CD14-positive monocyte (primary cell): ENCODE results near the gene ODAD2. TPM values are rescaled to one million over a fixed set of nuclear protein-coding genes. Genes with fewer than 3 reads are reported as not detected.
A peak's percentile ranks its signal among the peaks of the same experiment; 100 is the strongest.

Source experiments
- DNase-seq, 3 donors: peaks; one replicate each; pipeline ENCODE4 v3.0.0-alpha.2; 2011 to 2022
- H2AFZ ChIP-seq: 2 replicates; pipeline ENCODE4 v1.6.0; 2012; ENCODE audit warnings: mild to moderate bottlenecking, low read depth, low read length, inconsistent platforms; ENCODE audit not compliant: insufficient read depth, poor library complexity, severe bottlenecking
- H3K27ac ChIP-seq, 2 donors: 1 replicate in 1 of 2; 2 replicates in 1 of 2; pipeline ENCODE4 v1.5.1; 2012 to 2013; ENCODE audit warnings: low read length in 2 of 2, control low read depth in 1 of 2, inconsistent platforms in 1 of 2, low read depth in 1 of 2, mild to moderate bottlenecking in 1 of 2
- H3K27me3 ChIP-seq, 2 donors: one replicate each; pipeline versions ENCODE4 v1.6.0 to v1.6.1; 2011 to 2013; ENCODE audit warnings: low read length in 2 of 2; ENCODE audit not compliant: control insufficient read depth in 2 of 2, insufficient read depth in 2 of 2
- H3K36me3 ChIP-seq, 2 donors: replicated peaks in 1 of 2; 1 replicate in 1 of 2; 2 replicates in 1 of 2; pipeline versions ENCODE4 v1.5.1 to v1.6.1; 2012 to 2013; ENCODE audit warnings: low read length in 2 of 2, control low read depth in 1 of 2, inconsistent platforms in 1 of 2, mild to moderate bottlenecking in 1 of 2; ENCODE audit not compliant: insufficient read depth in 2 of 2, control insufficient read depth in 1 of 2
- H3K4me1 ChIP-seq, 2 donors: 1 replicate in 1 of 2; 2 replicates in 1 of 2; pipeline versions ENCODE4 v1.5.1 to v1.6.1; 2012 to 2013; ENCODE audit warnings: low read length in 2 of 2, control low read depth in 1 of 2, inconsistent platforms in 1 of 2, mild to moderate bottlenecking in 1 of 2, moderate library complexity in 1 of 2; ENCODE audit not compliant: insufficient read depth in 2 of 2, control insufficient read depth in 1 of 2
- H3K4me2 ChIP-seq: replicated peaks from 2 replicates; pipeline ENCODE3; 2012; ENCODE audit warnings: low read length, moderate library complexity, mild to moderate bottlenecking; ENCODE audit not compliant: poor library complexity, severe bottlenecking; ENCODE audit errors: extremely low read depth
- H3K4me3 ChIP-seq, 3 experiments: fragments of 200-600 bp in 1 of 3; sonication (generic) in 1 of 3; replicated peaks in 1 of 3; 1 replicate in 2 of 3; 2 replicates in 1 of 3; pipeline ENCODE4 v1.5.1; 2011 to 2013; ENCODE audit warnings: low read length in 3 of 3, mild to moderate bottlenecking in 3 of 3, control low read depth in 2 of 3, low read depth in 2 of 3, inconsistent platforms in 1 of 3, moderate library complexity in 1 of 3
- H3K79me2 ChIP-seq: 2 replicates; pipeline ENCODE4 v1.6.0; 2012; ENCODE audit warnings: mild to moderate bottlenecking, control low read depth, inconsistent platforms, low read length, moderate library complexity; ENCODE audit not compliant: insufficient read depth
- H3K9ac ChIP-seq: 2 replicates; pipeline ENCODE4 v1.6.0; 2017; ENCODE audit warnings: low read length, mild to moderate bottlenecking; ENCODE audit not compliant: insufficient read depth, poor library complexity, severe bottlenecking
- H3K9me3 ChIP-seq, 2 donors: replicated peaks in 1 of 2; 1 replicate in 1 of 2; 2 replicates in 1 of 2; pipeline versions ENCODE4 v1.5.1 to v1.6.1; 2012 to 2013; ENCODE audit warnings: low read length in 2 of 2, control low read depth in 1 of 2; ENCODE audit not compliant: control insufficient read depth in 1 of 2, insufficient read depth in 1 of 2
- H4K20me1 ChIP-seq: 2 replicates; pipeline ENCODE4 v1.6.0; 2012; ENCODE audit warnings: mild to moderate bottlenecking, low read length, control low read depth, moderate library complexity; ENCODE audit not compliant: insufficient read depth
- H3K27ac Mint-ChIP-seq, 7 donors: one replicate each; pipeline ENCODE4 v1.8.0; 2020; ENCODE audit warnings: mild to moderate bottlenecking in 7 of 7, mixed read lengths in 7 of 7, moderate library complexity in 6 of 7, inconsistent platforms in 2 of 7
- H3K27me3 Mint-ChIP-seq, 3 donors: one replicate each; pipeline ENCODE4 v1.8.0; 2021 to 2022; ENCODE audit warnings: low read depth in 3 of 3, mild to moderate bottlenecking in 3 of 3, mixed read lengths in 3 of 3, moderate library complexity in 3 of 3, inconsistent platforms in 1 of 3
- H3K36me3 Mint-ChIP-seq, 2 donors: one replicate each; pipeline ENCODE4 v1.8.0; 2020; ENCODE audit warnings: mixed read lengths in 2 of 2, inconsistent platforms in 1 of 2, mild to moderate bottlenecking in 1 of 2
- H3K4me1 Mint-ChIP-seq: one replicate; pipeline ENCODE4 v1.8.0; 2020; ENCODE audit warnings: mild to moderate bottlenecking, mixed read lengths
- H3K4me3 Mint-ChIP-seq, 2 donors: one replicate each; pipeline ENCODE4 v1.8.0; 2020; ENCODE audit warnings: mild to moderate bottlenecking in 2 of 2, mixed read lengths in 2 of 2, moderate library complexity in 1 of 2
- H3K9me3 Mint-ChIP-seq, 7 donors: one replicate each; pipeline ENCODE4 v1.8.0; 2020 to 2022; ENCODE audit warnings: mixed read lengths in 7 of 7, mild to moderate bottlenecking in 6 of 7, moderate library complexity in 6 of 7, inconsistent platforms in 2 of 7
- CTCF ChIP-seq: fragments of 200-600 bp; IDR thresholded peaks from one replicate; pipeline ENCODE4 v1.8.0; 2022; ENCODE audit warnings: antibody characterized with exemption, mild to moderate bottlenecking
- WGBS: methylation state at CpG from one replicate; pipeline ENCODE4 v1.1.5; 2013; ENCODE audit warnings: missing lambda C conversion rate; ENCODE audit not compliant: insufficient coverage; 5-methylcytosine and 5-hydroxymethylcytosine counted together
- intact Hi-C, 2 donors: fragments of 100-400 bp; cut with micrococcal nuclease; formaldehyde crosslinking; loops; one replicate each; pipeline versions ENCODE4 v1.15.0 to v1.15.1; 2023
- polyA plus RNA-seq, 3 donors: library from polyadenylated mRNA; depleted of rRNA in 1 of 3; unstranded in 2 of 3; stranded (reverse) in 1 of 3; fragments of 300-500 nt in 2 of 3; fragments of >200 nt in 1 of 3; fragmentation: Illumina TruSeq in 2 of 3; gene quantifications; 1 replicate in 2 of 3; 2 replicates in 1 of 3; pipeline ENCODE4 v1.2.3, GENCODE V29; 2012 to 2021

ODAD2 gene
- polyA plus RNA-seq, 3 donors, result not detected

- H3K27me3 Mint-ChIP-seq, result peaks cover 5 to 11% (median 5%) of the 10 kb centered on the region in 3 donors
- no peaks in the 10 kb centered on the region for H3K36me3 Mint-ChIP-seq
- intact Hi-C loops, result no loop called here
Observed at GRCh38 chr10:27784272-27784671, 214.6 kb downstream of the ODAD2 start.

DNA sequence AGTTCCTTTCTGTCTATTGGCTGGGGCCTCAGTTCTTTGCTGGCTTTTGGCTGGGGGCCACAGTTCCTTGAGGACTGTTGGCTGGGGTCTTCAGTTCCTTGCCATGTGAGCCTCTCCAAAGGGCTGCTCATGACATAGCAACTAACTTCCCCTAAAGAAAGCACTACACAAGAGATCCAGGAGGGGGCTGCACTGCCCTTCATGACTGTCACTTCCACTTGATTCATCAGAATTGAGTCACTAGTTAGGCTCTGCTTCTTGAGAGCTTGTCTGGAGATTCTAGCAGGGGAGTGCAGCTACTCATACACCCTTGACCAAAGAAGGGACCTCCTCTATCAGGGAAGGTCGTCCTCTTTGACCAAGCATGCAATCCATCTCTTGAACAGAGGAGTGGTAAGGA, 215.2 kb downstream of the ODAD2 start:
- peaks cover 0 to 3% of the 10 kb centered on the region in 2 donors for H3K9me3 ChIP-seq
- peaks cover 5 to 11% (median 5%) of the 10 kb centered on the region in 3 donors for H3K27me3 Mint-ChIP-seq
- H3K36me3 Mint-ChIP-seq, result no peaks in the 10 kb centered on the region
- WGBS, result no CpG with 5 or more reads among the region's 1 CpG
- no peak overlapping the region for H3K27ac Mint-ChIP-seq
- peaks cover 2% of the 10 kb centered on the region for H3K4me1 Mint-ChIP-seq
- no peak overlapping the region for H3K4me3 Mint-ChIP-seq
- H3K27ac ChIP-seq, result no peak overlapping the region
- no peak overlapping the region for H3K4me2 ChIP-seq
- H3K27me3 ChIP-seq, result no peaks in the 10 kb centered on the region
- peak; percentile 50 for TF ChIP-seq CTCF
- no peak overlapping the region for H3K4me3 ChIP-seq
- peaks cover 0 to 5% (median 0%) of the 10 kb centered on the region in 7 donors for H3K9me3 Mint-ChIP-seq
- H3K4me1 ChIP-seq, result no peaks in the 10 kb centered on the region
- no peak overlapping the region for H3K9ac ChIP-seq
- H3K36me3 ChIP-seq, result no peaks in the 10 kb centered on the region
- H4K20me1 ChIP-seq, result no peaks in the 10 kb centered on the region
- peak; percentile 29 to 67 (median 55) for DNase-seq
- intact Hi-C loops, result no loop called here
- H3K79me2 ChIP-seq, result no peaks in the 10 kb centered on the region
- no peak overlapping the region for H2AFZ ChIP-seq

More at GRCh38 chr10:27784272-27784671, 214.6 kb downstream of the ODAD2 start:
- Histone ChIP-seq H3K4me3 (no peak overlapping the region), H2AFZ (no peak overlapping the region), H3K27ac (no peak overlapping the region), H3K9me3 (peaks cover 0 to 3% of the 10 kb centered on the region in 2 donors), H3K4me2 (no peak overlapping the region), H3K27me3 (no peaks in the 10 kb centered on the region), H4K20me1 (no peaks in the 10 kb centered on the region), H3K36me3 (no peaks in the 10 kb centered on the region), H3K79me2 (no peaks in the 10 kb centered on the region), H3K4me1 (no peaks in the 10 kb centered on the region), H3K9ac (no peak overlapping the region)
- DNase-seq, result no peak
- WGBS, result no CpG with 5 or more reads among the region's 2 CpGs
- TF ChIP-seq CTCF, result no peak
- H3K27ac Mint-ChIP-seq, result peak overlapping the region in 1 of 7 donors; percentile 80
- peaks cover 2% of the 10 kb centered on the region for H3K4me1 Mint-ChIP-seq
- peaks cover 0 to 5% (median 0%) of the 10 kb centered on the region in 7 donors for H3K9me3 Mint-ChIP-seq
- no peak overlapping the region for H3K4me3 Mint-ChIP-seq
